NCI-H524 treated with DMSO at 0.1 percent for 48 hours (cell line): ENCODE results near the gene HAUS3.

ENCODE experiments used
- DNase-seq: peaks from one replicate; lab custom pipeline; 2025; lab: John Stamatoyannopoulos, UW

HAUS3 gene

GRCh38 chr4:2241410-2242353 lies at the start of gene HAUS3, which contains the start of gene POLN:
Gene HAUS3 (minus strand): TSS chr4:2242121. CDS start chr4:2240946, 1,175 bp downstream.
Gene POLN (minus strand): TSS chr4:2242121. CDS start chr4:2229231, 12,890 bp downstream.
- DNase-seq: peak; percentile 57

- no peak for DNase-seq
Observed at GRCh38 chr4:2290974-2291704, 49.2 kb upstream of the HAUS3 start.

GRCh38 chr4:2290488-2290887 lies 48.6 kb upstream of the HAUS3 start:
- no peak for DNase-seq

DNA sequence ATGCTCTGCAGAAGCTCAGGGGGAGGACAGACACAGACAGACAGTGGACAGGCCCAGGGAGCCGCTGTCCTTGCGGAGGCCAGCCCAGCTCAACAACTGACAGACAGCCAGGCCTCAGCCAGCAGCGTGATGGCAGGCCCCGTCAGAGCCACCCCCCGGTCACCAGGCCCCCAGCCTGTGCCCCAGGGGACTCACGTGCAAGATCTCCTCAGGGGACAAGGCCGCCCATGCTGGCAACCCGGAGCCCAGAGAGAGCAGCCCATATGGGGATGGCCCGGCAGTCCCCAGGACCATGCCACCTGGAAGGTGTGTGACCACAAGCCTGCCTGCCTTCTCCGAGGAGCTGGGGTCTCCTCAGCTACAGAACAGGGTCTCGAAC lies 48.0 kb upstream of the HAUS3 start:
- no peak for DNase-seq

DNA sequence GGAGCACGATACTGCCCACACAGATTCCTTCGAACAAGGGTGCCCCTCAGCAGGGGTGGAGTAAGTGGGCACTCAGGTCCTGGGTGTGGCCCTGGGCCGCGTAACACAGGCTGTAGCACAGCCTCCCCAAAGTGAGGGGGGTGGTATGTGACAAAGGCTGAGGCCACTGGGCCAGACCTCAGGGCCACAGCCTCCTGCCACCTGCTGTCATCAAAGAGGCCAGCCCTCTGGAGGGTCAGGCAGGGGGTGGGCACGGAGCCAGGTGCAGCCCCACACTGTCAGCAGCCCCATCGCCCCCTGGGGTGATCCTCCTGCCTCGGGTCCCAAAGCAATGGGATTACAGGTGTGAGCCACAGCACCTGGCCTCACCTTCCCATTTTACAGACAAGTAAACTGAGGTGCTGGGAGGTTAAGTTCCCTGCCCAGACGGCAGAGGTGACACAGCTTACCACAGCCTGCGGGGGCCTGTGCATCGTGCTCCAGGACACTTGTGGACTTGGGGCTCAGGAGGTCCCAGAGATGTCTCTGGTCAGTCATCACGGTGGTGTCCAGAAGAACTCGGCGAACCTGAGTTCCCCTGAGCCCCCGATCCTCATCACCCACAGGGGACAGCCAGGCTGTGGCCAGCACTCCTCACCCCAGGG lies 47.5 kb upstream of the HAUS3 start:
- DNase-seq: no peak

DNA sequence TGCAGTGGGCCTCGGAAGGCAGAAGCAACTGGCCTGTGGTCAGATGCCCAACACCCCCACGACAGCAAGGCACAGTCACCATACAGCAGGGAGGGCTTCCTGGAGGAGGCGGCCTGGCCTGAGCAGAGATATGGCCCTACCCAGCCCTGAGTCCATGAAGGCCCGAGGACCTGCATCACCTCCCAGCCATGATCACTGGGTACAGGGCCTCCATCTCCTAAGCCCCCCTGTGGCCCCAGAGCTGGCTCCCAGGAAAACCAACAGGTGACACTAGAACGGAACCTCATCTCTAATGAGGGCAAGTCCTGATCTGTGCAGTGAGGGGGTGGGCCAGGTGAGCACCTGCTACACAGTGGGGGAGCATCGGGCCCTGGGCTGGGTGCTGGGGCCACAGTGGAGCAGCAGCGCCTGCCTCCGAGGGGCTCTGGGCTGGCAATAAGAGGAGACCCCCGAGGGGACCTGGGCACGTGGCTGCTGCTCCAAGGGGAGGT lies 46.2 kb upstream of the HAUS3 start:
- no peak for DNase-seq

DNA sequence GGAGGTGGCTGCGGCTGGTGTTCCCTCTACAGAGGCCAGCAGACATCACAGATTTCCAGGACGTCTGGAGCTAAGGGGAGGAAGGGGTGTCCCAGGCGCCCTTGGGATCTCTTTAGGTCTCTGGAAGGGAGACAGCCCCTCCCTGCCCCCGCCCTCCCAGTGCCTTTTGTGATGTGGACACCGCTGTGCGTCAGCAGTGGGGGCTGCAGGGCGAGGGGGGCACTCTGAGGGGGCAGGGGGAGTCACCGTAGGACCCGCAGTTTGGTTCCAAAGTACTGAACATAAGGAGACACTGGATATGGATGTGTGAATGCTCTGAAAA lies 45.6 kb upstream of the HAUS3 start:
- no peak for DNase-seq

DNA sequence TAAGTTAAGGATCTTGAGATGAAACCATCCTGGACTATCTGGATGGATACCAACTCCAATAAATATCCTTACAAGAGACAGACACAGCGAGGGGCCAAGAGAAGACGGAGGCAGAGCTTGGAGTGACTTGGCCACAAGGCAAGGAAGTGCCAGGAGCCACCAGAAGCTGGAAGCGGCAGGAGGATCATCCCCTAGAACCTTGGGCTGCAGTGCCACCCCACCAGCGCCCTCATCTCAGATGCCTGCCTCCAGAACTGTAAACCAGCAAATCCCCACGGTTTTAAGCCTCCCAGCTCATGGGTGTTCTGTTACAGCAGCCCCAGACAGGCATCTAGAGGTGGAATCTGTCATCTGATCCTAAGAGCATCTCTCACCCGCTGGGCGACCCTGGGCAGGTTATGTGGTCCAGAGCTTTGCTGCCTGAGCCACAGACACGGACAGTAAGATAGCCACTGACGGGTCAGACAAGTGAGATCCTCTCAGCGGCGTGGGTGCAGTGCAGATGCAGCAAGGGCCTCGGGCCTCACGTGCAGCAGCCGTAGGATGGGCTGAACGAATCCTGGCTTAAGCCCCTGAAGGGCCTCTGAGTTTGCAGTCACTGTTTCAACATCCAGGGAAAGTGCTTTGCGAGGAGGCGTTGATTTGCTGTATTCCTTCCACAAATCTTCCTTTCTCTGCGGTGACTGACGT lies 45.1 kb upstream of the HAUS3 start:
- peak; percentile 25 for DNase-seq

- DNase-seq: no peak
Observed at GRCh38 chr4:2285613-2286381, 43.9 kb upstream of the HAUS3 start.

GRCh38 chr4:2284934-2285612 lies 43.2 kb upstream of the HAUS3 start:
- no peak for DNase-seq

DNA sequence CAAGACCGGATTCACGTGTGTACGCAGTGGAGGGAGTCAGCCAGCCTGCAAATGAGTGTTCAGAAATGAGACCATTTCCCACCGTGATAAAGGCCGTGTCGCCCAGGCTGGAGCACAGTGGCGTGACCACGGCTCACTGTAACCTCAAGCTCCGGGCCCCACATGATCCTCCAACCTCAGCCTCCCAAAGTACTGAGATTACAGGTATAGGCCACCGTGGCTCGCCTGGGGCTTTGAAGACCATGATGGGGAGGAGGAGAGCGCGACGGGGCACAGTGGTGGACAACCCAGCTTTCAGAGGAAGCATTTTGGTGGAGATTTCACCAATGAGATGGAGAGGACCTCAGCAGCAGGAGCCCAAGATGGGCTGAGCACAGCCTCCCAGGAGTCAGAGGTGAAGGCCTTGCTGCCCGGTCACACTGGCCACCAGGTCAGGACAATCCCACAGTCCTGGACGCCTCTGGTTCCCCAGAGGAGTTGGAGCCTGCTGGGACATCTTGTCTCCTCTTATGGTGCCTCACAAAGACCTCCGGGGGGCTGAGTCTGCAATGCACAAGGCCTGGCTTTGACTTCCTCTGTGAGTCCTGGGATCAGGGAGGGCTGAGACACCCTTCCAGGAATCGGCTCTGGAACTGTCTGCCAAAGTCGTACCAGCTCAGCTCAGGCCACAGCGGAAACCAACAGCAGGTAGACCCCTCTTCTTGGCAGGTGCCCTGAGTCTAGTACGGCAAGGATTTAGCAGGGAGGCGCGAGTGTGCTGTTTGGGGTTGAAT lies 42.4 kb upstream of the HAUS3 start:
- DNase-seq: no peak

DNA sequence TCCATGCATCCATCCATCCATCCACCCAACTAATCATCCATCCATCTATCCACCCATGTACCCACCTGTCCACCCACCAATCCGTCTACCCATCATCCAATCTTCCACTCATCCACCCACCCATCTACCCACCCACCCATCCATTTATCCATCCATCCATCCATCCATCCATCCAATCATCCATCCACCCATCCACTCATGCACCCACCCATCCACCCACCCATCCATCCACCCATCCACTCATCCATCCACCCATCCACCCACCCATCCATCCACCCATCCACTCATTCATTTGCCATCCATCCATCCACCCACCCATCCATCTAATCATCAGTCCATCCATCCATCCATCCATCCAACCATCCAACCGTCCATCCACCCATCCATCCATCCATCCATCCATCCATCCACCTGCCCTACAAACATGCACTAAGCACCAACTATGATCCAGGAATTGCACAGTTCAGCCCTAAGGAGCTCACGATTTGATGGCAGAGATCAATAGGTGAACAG lies 41.3 kb upstream of the HAUS3 start:
- no peak for DNase-seq

DNA sequence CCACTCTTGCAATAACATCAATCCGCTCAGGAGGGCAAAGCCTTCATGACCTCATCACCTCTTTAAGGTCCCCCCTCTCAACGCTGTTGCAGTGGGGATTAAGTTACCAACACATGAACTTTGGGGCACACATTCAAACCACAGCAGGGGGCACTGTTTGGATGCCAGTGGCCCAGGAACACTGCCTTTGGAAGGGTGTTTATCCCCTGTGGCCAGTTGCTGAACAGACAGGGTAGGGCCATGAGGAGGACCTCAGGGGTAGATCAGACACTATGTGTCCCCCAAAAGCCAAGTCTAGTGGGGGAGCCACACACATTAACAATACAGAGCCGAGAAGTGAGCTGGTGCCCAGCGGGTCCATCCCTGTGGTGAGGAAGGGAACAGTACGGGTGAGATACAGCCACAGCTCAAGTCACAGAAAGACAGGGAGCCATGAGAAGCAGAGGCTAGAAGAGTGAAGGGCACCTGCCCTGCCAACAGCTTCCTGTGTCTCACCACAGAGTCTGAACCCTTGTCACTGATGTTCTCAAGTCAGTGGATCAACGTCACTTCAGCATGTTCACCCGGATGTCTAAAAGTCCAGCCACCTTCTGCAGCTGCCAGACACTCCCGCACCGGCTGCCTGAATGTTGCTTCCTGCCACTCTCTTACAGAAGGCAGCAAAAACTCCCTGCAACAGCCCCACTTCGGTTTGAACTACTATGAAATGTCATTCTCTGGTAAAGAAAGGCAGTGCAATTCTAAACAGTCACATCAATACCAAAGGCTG lies 39.8 kb upstream of the HAUS3 start:
- DNase-seq: no peak

- DNase-seq: no peak
Observed at GRCh38 chr4:2280531-2281300, 38.8 kb upstream of the HAUS3 start.

DNA sequence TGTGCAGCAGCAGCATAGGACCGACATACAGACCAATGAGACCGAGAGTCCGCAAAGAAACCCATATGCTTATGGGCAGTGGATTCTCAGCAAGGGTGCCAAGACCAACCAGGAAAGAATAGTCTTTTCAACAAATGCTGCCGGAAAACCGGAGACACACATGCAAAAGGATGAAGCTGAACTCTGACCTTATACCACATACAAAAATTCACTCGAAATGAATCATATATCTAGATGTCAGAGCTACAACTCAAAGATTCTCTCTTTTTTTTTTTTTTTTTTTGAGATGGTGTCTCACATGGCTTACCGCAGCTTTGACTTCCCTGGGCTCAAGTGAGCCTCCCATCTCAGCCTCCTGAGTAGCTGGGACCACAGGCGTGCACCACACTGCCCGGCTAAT lies 36.0 kb upstream of the HAUS3 start:
- no peak for DNase-seq

- no peak for DNase-seq
Observed at GRCh38 chr4:2276581-2277325, 34.8 kb upstream of the HAUS3 start.

DNA sequence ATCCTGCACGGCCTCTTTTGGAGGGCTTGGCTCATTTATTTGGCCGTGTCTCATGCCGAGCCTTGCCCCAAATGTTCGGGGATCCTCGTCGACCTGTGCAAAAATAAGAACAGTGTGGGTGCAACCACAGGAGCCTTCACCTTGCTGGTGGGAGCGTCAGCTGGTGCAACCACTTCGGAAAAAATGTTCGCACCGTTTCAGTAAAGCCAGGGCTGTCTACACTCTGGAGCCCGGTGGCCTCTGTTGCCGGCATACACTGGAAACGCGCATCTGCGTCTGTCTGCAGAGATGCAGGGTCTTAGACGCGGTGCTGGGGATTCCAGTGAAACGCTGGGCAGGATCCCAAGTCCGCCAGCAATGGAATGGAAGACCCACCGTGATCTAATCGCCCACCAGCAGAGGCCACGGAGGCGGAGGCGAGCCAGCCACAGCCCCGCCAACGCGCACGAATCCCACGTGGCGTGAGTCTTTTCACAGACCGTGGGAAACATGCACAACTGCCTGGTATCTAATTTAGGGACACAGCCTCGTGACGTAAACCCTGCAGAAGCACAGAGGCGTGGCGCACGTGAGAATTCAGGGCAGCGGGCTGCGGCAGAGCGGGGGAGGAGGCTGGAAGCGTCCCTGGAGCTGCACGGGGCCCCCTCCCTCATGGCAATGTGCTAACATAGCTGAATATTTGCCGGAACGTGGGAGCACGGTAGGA lies 33.8 kb upstream of the HAUS3 start:
- no peak for DNase-seq
